Endothelial cell of umbilical vein (primary cell): ENCODE measurements around the gene OR2B2. TPM values are rescaled to one million over a fixed set of nuclear protein-coding genes. Genes with fewer than 3 reads are reported as not detected.
"Not testable (repeated sequence)": the region's sequence is repeated elsewhere in the genome, so short reads cannot be mapped to it uniquely, and the experiment has no call there.

Experiments used
- BruUV-seq: library from RNA; stranded (reverse); fragments of 400-500 nt; replicated peaks from 2 replicates; lab custom pipeline; 2021; lab: Mats Ljungman, UMichigan
- CTCF ChIA-PET: fragments of 300-600, 350-600 bp; sonication (Branson Sonifier 250); formaldehyde crosslinking; loops from one replicate; lab custom pipeline; 2021; ENCODE audit warnings: antibody characterized with exemption, inconsistent platforms; lab: Charles Lee
- POLR2A ChIA-PET: fragments of 300-600, 350-600 bp; sonication (Branson Sonifier 250); formaldehyde crosslinking; loops from one replicate; lab custom pipeline; 2021; ENCODE audit warnings: antibody characterized with exemption, inconsistent platforms; lab: Charles Lee
- DNase-seq: peaks from one replicate; pipeline ENCODE4 v3.0.0-alpha.2; 2011; ENCODE audit warnings: low read depth, low spot score
- FAIRE-seq: peaks from 2 replicates; lab custom pipeline; 2011; peaks lifted over from hg19 to GRCh38; lab: Jason Lieb, UNC
- H2AFZ ChIP-seq: 2 replicates; pipeline ENCODE4 v1.6.0; 2012; ENCODE audit warnings: low read depth, low read length, control low read depth, inconsistent platforms
- H3K27ac ChIP-seq: 2 replicates; pipeline ENCODE4 v1.5.1; 2011; ENCODE audit warnings: low read depth, mild to moderate bottlenecking, control low read depth, low read length, moderate library complexity; ENCODE audit not compliant: insufficient read depth
- H3K27me3 ChIP-seq, 2 experiments: 2 replicates each; pipeline versions ENCODE4 v1.6.0 to v1.6.1; 2011; ENCODE audit warnings: low read length in 2 of 2, mixed read lengths in 1 of 2; ENCODE audit not compliant: control insufficient read depth in 2 of 2, insufficient read depth in 2 of 2
- H3K36me3 ChIP-seq, 2 experiments: 2 replicates in 1 of 2; 3 replicates in 1 of 2; pipeline ENCODE4 v1.5.1; 2011; ENCODE audit warnings: low read length in 2 of 2, mild to moderate bottlenecking in 1 of 2, moderate library complexity in 1 of 2; ENCODE audit not compliant: control insufficient read depth in 2 of 2, insufficient read depth in 2 of 2; ENCODE audit errors: extremely low read depth in 1 of 2
- H3K4me1 ChIP-seq: 3 replicates; pipeline ENCODE4 v1.5.1; 2011; ENCODE audit warnings: mild to moderate bottlenecking, low read length; ENCODE audit not compliant: control insufficient read depth, insufficient read depth; ENCODE audit errors: extremely low read depth
- H3K4me2 ChIP-seq: 2 replicates; pipeline ENCODE4 v1.6.1; 2011; ENCODE audit warnings: low read length, control low read depth, mixed read lengths; ENCODE audit not compliant: insufficient read depth
- H3K4me3 ChIP-seq, 3 experiments: fragments of 200-600 bp in 1 of 3; sonication (generic), shearing (Covaris generic) in 1 of 3; replicated peaks in 1 of 3; 2 replicates each; pipeline ENCODE4 v1.5.1; 2011 to 2016; ENCODE audit warnings: control low read depth in 3 of 3, low read length in 3 of 3, mild to moderate bottlenecking in 2 of 3, inconsistent platforms in 1 of 3, low read depth in 1 of 3, moderate library complexity in 1 of 3; ENCODE audit not compliant: insufficient read depth in 1 of 3
- H3K79me2 ChIP-seq: 2 replicates; pipeline ENCODE4 v1.6.0; 2012; ENCODE audit warnings: low read length, inconsistent platforms; ENCODE audit not compliant: control insufficient read depth, insufficient read depth
- H3K9ac ChIP-seq: replicated peaks from 2 replicates; pipeline ENCODE3; 2011; ENCODE audit warnings: low read length, control low read depth; ENCODE audit not compliant: insufficient read depth; ENCODE audit errors: extremely low read depth
- H3K9me1 ChIP-seq: replicated peaks from 3 replicates; pipeline ENCODE4 v1.6.0; 2011; ENCODE audit warnings: mild to moderate bottlenecking, low read length; ENCODE audit not compliant: control insufficient read depth, insufficient read depth; ENCODE audit errors: extremely low read depth
- H3K9me3 ChIP-seq: replicated peaks from 2 replicates; pipeline ENCODE4 v1.5.1; 2012; ENCODE audit warnings: low read length, inconsistent platforms; ENCODE audit not compliant: control insufficient read depth, insufficient read depth
- H4K20me1 ChIP-seq: replicated peaks from 2 replicates; pipeline ENCODE3; 2011; ENCODE audit warnings: mild to moderate bottlenecking, low read length; ENCODE audit not compliant: control insufficient read depth, insufficient read depth; ENCODE audit errors: extremely low read depth
- CTCF ChIP-seq, 2 donors: IDR thresholded peaks; 1 replicate in 1 of 2; 2 replicates in 1 of 2; pipeline ENCODE4 v1.5.1; 2011; ENCODE audit warnings: low read length in 2 of 2, mild to moderate bottlenecking in 2 of 2, moderate library complexity in 2 of 2, control low read depth in 1 of 2, inconsistent platforms in 1 of 2, low read depth in 1 of 2; ENCODE audit not compliant: insufficient read depth in 1 of 2; ENCODE audit errors: extremely low read depth in 1 of 2
- EZH2 ChIP-seq: IDR thresholded peaks from 2 replicates; pipeline ENCODE4 v1.6.1; 2012; ENCODE audit warnings: borderline replicate concordance, low read depth, mild to moderate bottlenecking, moderate library complexity, low read length, inconsistent platforms; ENCODE audit not compliant: severe bottlenecking
- FOS ChIP-seq: IDR thresholded peaks from 2 replicates; pipeline ENCODE4 v1.6.1; 2011; ENCODE audit warnings: mild to moderate bottlenecking, low read length, moderate library complexity, borderline replicate concordance; ENCODE audit not compliant: insufficient read depth
- GATA2 ChIP-seq: IDR thresholded peaks from 2 replicates; pipeline ENCODE4 v1.7.0; 2011; ENCODE audit warnings: low read depth, mild to moderate bottlenecking, moderate library complexity, mixed read lengths, low read length; ENCODE audit not compliant: insufficient read length, insufficient read depth
- JUN ChIP-seq: IDR thresholded peaks from 2 replicates; pipeline ENCODE4 v1.6.1; 2011; ENCODE audit warnings: borderline replicate concordance, low read depth; ENCODE audit not compliant: insufficient read length, insufficient read depth
- MAX ChIP-seq: IDR thresholded peaks from 2 replicates; pipeline ENCODE4 v1.6.1; 2011; ENCODE audit not compliant: insufficient read depth, insufficient read length
- MYC ChIP-seq: IDR thresholded peaks from one replicate; pipeline ENCODE4 v1.6.1; 2011; ENCODE audit warnings: mild to moderate bottlenecking, low read depth, low read length
- POLR2A ChIP-seq: IDR thresholded peaks from 2 replicates; pipeline ENCODE4 v1.6.1; 2012; ENCODE audit warnings: low read depth, mild to moderate bottlenecking, control low read depth, low read length
- POLR2AphosphoS5 ChIP-seq: IDR thresholded peaks from 2 replicates; pipeline ENCODE4 v1.6.1; 2012; ENCODE audit warnings: low read depth, mild to moderate bottlenecking, control low read depth, low read length, moderate library complexity; ENCODE audit not compliant: insufficient read depth
- dilution Hi-C: fragments of 300-500 bp; cut with MboI; formaldehyde crosslinking; loops from one replicate; pipeline ENCODE4 v1.15.0; 2019; ENCODE audit warnings: low sequenced_read_pairs; ENCODE audit not compliant: extremely low pct_ligation_motif_present
- intact Hi-C: fragments of 100-400 bp; cut with micrococcal nuclease; formaldehyde crosslinking; loops from one replicate; pipeline ENCODE4 v1.10.0; 2022
- polyA plus RNA-seq, 4 experiments: library from polyadenylated mRNA; depleted of rRNA in 3 of 4; stranded (reverse) in 3 of 4; unstranded in 1 of 4; fragments of >200 nt; gene quantifications; 2 replicates each; pipeline versions ENCODE4 v1.2.1 to v1.2.3, GENCODE V29; 2011 to 2012; ENCODE audit warnings: missing spikeins in 1 of 4
- total RNA-seq: library from RNA; stranded (reverse); gene quantifications from 2 replicates; pipeline ENCODE4 v1.2.3, GENCODE V29; 2021

The OR2B2 gene
- total and polyA plus RNA-seq, 2 donors (not counting 3 experiments of a cell fraction or from before 2014, with no cell fraction given) = not detected

GRCh38 chr6:27948237-27948636 is 36.0 kb upstream of the OR2B2 start:
- H3K9me1 ChIP-seq = no peaks in the 10 kb centered on the region
- no peaks in the 10 kb centered on the region for H3K9me3 ChIP-seq
- intact Hi-C loops (no loop called here), dilution Hi-C loops (no loop called here)
- H3K27me3 ChIP-seq = peaks cover 0 to 3% of the 10 kb centered on the region in 2 experiments
- H3K4me1 ChIP-seq = no peaks in the 10 kb centered on the region
- no peak overlapping the region for H3K9ac ChIP-seq
- ChIA-PET CTCF (no interaction called here), POLR2A (no interaction called here)
- H3K4me3 ChIP-seq = no peak overlapping the region
- H3K4me2 ChIP-seq = no peak overlapping the region
- H2AFZ ChIP-seq = no peak overlapping the region
- no TSS peak for BruUV-seq
- H4K20me1 ChIP-seq = no peaks in the 10 kb centered on the region
- H3K79me2 ChIP-seq = no peaks in the 10 kb centered on the region
- FAIRE-seq (no peak), DNase-seq (no peak)
- H3K36me3 ChIP-seq = no peaks in the 10 kb centered on the region
- TF ChIP-seq JUN = no peak
- no peak for TF ChIP-seq POLR2A
- no peak for TF ChIP-seq POLR2AphosphoS5
- no peak for TF ChIP-seq FOS
- no peak for TF ChIP-seq GATA2
- no peak for TF ChIP-seq MYC
- no peak for TF ChIP-seq EZH2
- TF ChIP-seq MAX = no peak
- TF ChIP-seq CTCF (IDR thresholded peaks at IDR 0.05; ENCODE audit: extremely low read depth in 1 of 2, insufficient read depth in 1 of 2, low read depth in 1 of 2, low read length in 2 of 2) = no peak
- H3K27ac ChIP-seq = no peak overlapping the region

- POLR2A ChIA-PET, FAIRE-seq, H3K9me3 ChIP-seq, H3K4me3 ChIP-seq, H3K4me2 ChIP-seq, H3K79me2 ChIP-seq, H3K27me3 ChIP-seq, intact Hi-C loops, H3K9ac ChIP-seq, H3K36me3 ChIP-seq, CTCF ChIA-PET, H4K20me1 ChIP-seq, H3K27ac ChIP-seq, H2AFZ ChIP-seq, dilution Hi-C loops, H3K9me1 ChIP-seq, DNase-seq, BruUV-seq, H3K4me1 ChIP-seq: not testable (repeated sequence)
Measured at GRCh38 chr6:27943072-27943471, 30.9 kb upstream of the OR2B2 start.
